Esophagus squamous epithelium (tissue), 4 donors: ENCODE measurements around the gene IGDCC3.

Experiments
- CTCF ChIP-seq, 6 experiments: fragments of 450-650 bp in 4 of 6; fragments of 200-600 bp in 2 of 6; sonication (generic) in 2 of 6; IDR thresholded peaks; one replicate each; pipeline ENCODE4 v1.5.1; 2016 to 2019; ENCODE audit warnings: antibody characterized with exemption in 6 of 6, mild to moderate bottlenecking in 4 of 6, moderate library complexity in 4 of 6
- POLR2A ChIP-seq, 4 donors: fragments of 450-650 bp; IDR thresholded peaks; one replicate each; pipeline ENCODE4 v1.6.1; 2017; ENCODE audit warnings: antibody characterized with exemption in 4 of 4, mild to moderate bottlenecking in 4 of 4, moderate library complexity in 3 of 4

DNA sequence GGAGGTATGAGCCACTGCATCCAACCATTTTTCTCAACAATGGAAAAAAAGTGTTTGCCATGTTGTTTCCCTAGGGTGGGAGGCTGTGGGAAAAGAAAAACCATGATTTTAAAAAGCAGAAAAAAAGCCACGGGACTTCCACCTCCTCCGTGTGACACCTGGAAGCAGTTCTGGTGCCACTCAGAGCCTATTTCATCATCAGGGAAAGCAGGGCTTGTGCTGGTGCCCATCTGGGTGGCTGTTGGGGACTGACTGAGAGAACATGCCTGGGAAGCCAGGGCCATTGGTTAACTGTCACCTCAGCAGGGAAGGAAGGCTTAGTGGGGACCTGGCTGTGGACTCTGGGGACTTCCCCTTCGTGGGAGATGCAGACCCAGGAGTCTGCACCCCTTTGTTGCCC, 66.0 kb downstream of the IGDCC3 start:
- TF ChIP-seq CTCF (IDR thresholded peaks at IDR 0.05) (no peak), POLR2A (IDR thresholded peaks at IDR 0.05) (no peak)
